Mucosa of rectum (tissue), 2 donors: Measurements from ENCODE around the gene FBXO47.
"Not testable (repeated sequence)": the region's sequence is repeated elsewhere in the genome, so short reads cannot be mapped to it uniquely, and the experiment has no call there.

ENCODE experiments used
- H3K27ac ChIP-seq, 2 donors: one replicate each; pipeline ENCODE4 v1.7.0; 2013; ENCODE audit warnings: inconsistent platforms in 2 of 2, low read depth in 2 of 2, low read length in 2 of 2
- H3K27me3 ChIP-seq, 2 donors: one replicate each; pipeline ENCODE4 v1.7.0; 2013; ENCODE audit warnings: low read length in 2 of 2; ENCODE audit not compliant: control insufficient read depth in 2 of 2, insufficient read depth in 2 of 2
- H3K36me3 ChIP-seq, 2 donors: one replicate each; pipeline ENCODE4 v1.7.0; 2013; ENCODE audit warnings: low read length in 2 of 2; ENCODE audit not compliant: control insufficient read depth in 2 of 2, insufficient read depth in 2 of 2
- H3K4me1 ChIP-seq, 2 donors: one replicate each; pipeline ENCODE4 v1.7.0; 2013; ENCODE audit warnings: low read length in 2 of 2, mild to moderate bottlenecking in 1 of 2; ENCODE audit not compliant: control insufficient read depth in 2 of 2, insufficient read depth in 2 of 2
- H3K4me3 ChIP-seq, 2 donors: one replicate each; pipeline ENCODE4 v1.7.0; 2013; ENCODE audit warnings: low read length in 2 of 2
- H3K9ac ChIP-seq, 2 donors: one replicate each; pipeline ENCODE4 v1.7.0; 2013; ENCODE audit warnings: low read length in 2 of 2, low read depth in 1 of 2, mild to moderate bottlenecking in 1 of 2
- H3K9me3 ChIP-seq, 2 donors: one replicate each; pipeline ENCODE4 v1.7.0; 2013; ENCODE audit warnings: low read length in 2 of 2; ENCODE audit not compliant: control insufficient read depth in 2 of 2
- donor health status: healthy.
- donor health status: Normal muscosa, but diverticular disease.

FBXO47 gene

DNA sequence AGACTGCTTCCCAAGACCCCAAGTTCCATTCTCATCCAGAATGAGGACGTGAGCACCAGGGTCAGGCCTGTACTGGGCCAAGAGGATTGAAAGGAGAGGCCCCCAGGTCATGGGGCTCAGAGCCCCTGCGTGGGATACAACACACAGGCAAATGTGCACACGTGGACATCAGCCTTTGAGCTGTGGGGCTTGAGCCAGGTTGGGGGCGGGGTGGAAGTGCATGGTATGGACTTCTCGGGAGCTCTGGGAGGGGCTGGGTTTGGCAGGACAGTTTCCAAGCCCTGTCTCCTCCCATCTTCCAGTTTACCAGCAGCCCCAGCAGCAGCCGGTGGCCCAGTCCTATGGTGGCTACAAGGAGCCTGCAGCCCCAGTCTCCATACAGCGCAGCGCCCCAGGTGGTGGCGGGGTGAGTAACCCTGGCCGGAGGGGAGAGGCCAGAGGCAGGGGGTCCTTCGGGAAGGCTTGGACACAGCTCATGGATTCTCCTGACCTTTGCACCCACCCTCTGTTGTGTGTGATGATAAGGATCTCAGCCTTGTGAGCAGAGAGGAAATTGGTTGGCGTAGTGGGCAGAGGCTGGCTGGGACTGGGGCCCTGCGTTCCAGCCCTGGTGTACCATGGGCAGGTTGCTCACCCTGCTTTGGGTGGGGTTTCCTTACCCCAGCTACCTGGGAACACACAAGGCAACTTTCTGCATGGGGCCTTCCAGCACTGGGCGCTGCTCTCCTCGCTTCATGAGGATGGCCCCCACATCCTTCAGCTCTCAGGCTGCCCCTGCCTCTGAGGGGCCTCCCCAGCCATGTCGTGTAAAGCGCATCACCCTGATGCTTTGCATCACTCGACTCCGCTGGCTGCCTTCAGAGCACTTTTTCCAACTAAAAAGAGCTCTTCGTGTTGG lies 52.2 kb downstream of the FBXO47 start:
- Histone ChIP-seq H3K4me1 (peaks cover 16 to 22% of the 10 kb centered on the region in 2 donors), H3K27me3 (no peaks in the 10 kb centered on the region), H3K27ac (peak overlapping the region in 1 of 2 donors; percentile 46), H3K9me3 (no peaks in the 10 kb centered on the region), H3K36me3 (peaks cover 73 to 74% of the 10 kb centered on the region in 2 donors), H3K4me3 (no peak overlapping the region), H3K9ac (peak overlapping the region in 1 of 2 donors; percentile 12)

DNA sequence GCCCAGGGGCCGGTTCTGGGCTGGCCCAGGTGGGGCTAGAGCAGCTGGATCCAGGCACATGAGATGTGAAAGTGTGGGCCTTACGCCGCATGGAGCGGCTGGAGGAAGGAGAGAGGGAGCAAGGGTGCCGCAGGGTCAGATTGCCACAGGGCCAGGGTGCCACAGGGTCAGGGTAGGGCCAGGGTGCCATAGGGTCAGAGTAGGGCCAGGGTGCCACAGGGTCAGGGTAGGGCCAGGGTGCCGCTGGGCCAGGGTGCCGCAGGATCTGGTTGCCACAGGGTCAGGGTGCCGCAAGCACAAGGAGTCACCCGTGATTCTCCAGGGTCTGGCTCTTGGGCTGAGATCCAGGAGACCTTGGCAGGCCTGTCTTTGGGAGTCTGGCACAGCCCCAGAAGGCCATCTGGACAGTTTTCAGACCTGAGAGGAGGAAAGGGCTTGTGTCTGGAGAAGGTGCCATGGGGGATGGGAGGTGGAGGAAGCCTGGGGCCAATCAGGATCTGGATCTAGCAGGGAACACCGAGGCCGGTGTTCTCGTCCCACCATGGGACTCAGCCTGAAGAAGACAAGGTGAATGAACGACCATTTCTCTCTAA lies 54.9 kb downstream of the FBXO47 start:
- Histone ChIP-seq H3K36me3 (peaks cover 55 to 60% of the 10 kb centered on the region in 2 donors), H3K4me1 (peaks cover 16 to 31% of the 10 kb centered on the region in 2 donors), H3K27me3 (no peaks in the 10 kb centered on the region), H3K4me3 (no peak overlapping the region), H3K9ac (peak overlapping the region in 1 of 2 donors; percentile 1), H3K9me3 (no peaks in the 10 kb centered on the region), H3K27ac (no peak overlapping the region)

DNA sequence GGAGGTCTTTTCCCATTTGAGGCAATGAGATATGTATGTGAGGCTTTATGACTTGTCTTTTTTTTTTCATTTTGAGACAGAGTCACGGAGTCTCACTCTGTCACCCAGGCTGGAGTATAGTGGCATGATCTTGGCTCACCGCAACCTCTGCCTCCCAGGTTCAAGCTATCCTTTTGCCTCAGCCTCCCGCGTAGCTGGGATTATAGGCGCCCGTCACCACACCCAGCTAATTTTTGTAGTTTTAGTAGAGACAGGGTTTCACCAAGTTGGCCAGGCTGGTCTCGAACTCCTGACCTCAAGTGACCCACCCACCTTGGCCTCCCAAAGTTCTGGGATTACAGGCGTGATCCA lies 55.5 kb downstream of the FBXO47 start:
- H3K4me3 ChIP-seq, H3K27me3 ChIP-seq, H3K9me3 ChIP-seq, H3K9ac ChIP-seq, H3K27ac ChIP-seq: not testable (repeated sequence)
- Histone ChIP-seq H3K4me1 (peaks cover 16 to 31% of the 10 kb centered on the region in 2 donors), H3K36me3 (peaks cover 49 to 55% of the 10 kb centered on the region in 2 donors)

DNA sequence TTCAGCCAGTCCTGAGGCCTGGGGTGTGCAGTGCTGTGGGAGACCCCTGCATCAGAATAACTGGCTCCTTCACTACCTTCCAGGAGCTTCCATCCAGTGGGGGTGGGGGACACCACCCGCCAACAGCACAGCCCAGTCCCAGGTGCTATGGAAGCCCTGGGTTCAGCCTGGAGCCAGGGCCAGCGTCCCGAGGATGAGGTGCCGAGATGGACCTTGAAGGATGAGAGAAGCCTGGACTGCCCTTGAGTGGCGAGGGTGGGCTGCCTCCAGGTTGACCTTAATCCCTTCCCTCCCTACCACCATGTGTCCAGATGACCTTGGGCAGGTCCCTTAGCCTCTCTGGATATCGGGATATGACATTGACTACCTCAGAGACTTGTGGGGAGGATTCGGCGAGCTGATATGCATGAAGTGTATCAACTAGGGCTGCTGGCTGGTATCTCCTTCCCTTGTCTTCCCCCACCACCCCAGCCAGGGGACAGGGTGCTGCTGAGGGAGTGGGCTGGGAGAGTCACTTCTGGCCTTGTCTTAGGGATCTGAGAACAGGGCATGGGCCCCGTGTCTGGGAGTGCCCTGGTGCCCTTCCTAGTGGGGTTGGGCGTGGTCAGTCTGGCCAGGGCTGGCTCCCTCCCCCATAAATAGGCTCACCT lies 56.0 kb downstream of the FBXO47 start:
- Histone ChIP-seq H3K4me1 (peaks cover 16 to 31% of the 10 kb centered on the region in 2 donors), H3K9me3 (no peaks in the 10 kb centered on the region), H3K9ac (no peak overlapping the region), H3K27me3 (no peaks in the 10 kb centered on the region), H3K36me3 (peaks cover 48 to 55% of the 10 kb centered on the region in 2 donors), H3K27ac (no peak overlapping the region), H3K4me3 (no peak overlapping the region)

DNA sequence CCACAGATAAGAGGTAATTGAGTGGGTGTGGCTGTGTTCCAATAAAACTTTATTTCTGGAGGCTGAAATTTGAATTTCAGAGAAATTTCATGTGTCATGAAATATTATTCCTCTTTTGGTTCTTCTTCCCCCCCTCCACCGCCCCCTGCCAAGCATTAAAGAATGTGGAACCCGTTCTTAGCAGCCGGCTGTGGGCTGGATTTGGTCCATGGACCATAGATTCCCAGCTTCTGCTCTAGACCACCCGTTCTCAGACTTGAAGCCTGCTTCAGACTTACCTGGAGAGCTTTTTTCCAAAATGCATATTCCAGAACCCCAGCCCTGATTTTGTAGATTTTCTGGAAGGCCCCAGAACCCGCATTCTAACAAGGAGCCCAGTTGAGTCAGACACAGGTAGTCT lies 56.9 kb downstream of the FBXO47 start:
- Histone ChIP-seq H3K4me3 (no peak overlapping the region), H3K9me3 (no peaks in the 10 kb centered on the region), H3K4me1 (peaks cover 16 to 31% of the 10 kb centered on the region in 2 donors), H3K27me3 (no peaks in the 10 kb centered on the region), H3K9ac (no peak overlapping the region), H3K36me3 (peaks cover 39 to 53% of the 10 kb centered on the region in 2 donors), H3K27ac (no peak overlapping the region)

DNA sequence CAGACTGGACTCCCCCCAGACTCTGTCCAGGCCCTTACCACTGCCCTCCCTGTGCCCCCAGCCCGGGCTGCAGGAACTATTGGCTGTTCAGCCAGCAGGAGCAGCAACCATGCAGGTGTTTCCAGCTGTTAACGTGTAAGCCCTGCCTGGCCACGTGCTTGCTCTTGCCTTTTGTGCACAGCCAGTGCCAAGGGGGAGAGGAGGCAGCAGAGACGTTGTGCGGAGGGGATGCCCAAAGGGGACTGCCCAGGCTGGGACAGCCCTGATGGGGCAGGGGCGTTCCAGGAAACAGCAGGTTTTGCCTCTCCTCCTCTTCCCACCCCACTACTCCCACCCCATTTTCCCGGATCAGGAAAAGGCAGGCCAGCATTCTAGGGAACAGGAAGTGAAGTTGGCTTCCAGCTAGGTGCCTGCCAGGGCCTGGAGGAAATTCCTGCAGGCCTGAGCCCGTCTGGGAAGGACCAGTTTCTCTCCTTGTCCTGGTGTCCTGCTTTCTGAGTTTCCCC lies 58.5 kb downstream of the FBXO47 start:
- H3K27ac ChIP-seq, result peak overlapping the region in 1 of 2 donors; percentile 24
- H3K36me3 ChIP-seq, result peaks cover 29 to 47% of the 10 kb centered on the region in 2 donors
- H3K4me3 ChIP-seq, result no peak overlapping the region

DNA sequence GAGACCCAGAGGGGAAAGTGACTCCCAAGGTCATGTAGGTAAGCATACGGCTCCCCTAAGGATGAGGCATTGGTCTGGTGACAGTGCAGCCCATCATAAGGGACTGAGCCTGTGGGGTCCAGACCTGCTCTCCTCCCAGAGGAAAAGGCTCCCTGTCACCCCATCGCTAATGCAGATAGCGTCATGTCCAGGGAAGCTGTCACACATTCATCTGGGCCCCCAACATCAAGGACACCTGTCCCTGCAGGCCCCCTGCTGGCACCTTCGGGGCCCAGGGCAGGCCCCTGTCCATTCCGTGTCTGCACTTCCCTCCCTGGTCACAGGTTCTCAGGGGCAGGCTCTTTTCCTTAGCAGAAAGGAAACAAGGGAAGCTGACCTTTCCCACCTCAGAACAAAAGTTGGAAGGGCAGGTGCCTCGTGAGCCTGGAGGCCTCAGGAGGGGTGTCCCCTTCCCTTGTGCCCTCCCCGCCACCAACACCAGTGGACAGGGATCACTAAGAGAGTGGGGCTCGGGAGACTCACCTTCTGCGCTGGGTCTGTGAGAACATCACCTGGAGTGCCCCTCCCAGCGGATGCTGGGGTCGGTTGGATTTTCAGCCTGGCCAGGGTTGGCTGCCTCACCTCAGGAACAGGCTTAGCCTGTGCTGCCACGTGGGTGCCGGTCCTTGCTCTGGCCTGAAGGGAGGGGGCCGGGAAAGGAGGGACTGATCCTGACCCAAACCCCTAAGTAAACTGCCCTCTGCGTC lies 59.1 kb downstream of the FBXO47 start:
- Histone ChIP-seq H3K9me3 (no peaks in the 10 kb centered on the region), H3K9ac (no peak overlapping the region), H3K36me3 (peaks cover 33 to 52% of the 10 kb centered on the region in 2 donors), H3K4me3 (no peak overlapping the region), H3K27ac (peak overlapping the region in 1 of 2 donors; percentile 24), H3K27me3 (no peaks in the 10 kb centered on the region), H3K4me1 (peaks cover 2 to 19% of the 10 kb centered on the region in 2 donors)

More for the DNA sequence above, 58.5 kb downstream of the FBXO47 start:
- H3K4me1 ChIP-seq, result peaks cover 2 to 19% of the 10 kb centered on the region in 2 donors
- no peaks in the 10 kb centered on the region for H3K27me3 ChIP-seq
- no peak overlapping the region for H3K9ac ChIP-seq
- no peaks in the 10 kb centered on the region for H3K9me3 ChIP-seq

DNA sequence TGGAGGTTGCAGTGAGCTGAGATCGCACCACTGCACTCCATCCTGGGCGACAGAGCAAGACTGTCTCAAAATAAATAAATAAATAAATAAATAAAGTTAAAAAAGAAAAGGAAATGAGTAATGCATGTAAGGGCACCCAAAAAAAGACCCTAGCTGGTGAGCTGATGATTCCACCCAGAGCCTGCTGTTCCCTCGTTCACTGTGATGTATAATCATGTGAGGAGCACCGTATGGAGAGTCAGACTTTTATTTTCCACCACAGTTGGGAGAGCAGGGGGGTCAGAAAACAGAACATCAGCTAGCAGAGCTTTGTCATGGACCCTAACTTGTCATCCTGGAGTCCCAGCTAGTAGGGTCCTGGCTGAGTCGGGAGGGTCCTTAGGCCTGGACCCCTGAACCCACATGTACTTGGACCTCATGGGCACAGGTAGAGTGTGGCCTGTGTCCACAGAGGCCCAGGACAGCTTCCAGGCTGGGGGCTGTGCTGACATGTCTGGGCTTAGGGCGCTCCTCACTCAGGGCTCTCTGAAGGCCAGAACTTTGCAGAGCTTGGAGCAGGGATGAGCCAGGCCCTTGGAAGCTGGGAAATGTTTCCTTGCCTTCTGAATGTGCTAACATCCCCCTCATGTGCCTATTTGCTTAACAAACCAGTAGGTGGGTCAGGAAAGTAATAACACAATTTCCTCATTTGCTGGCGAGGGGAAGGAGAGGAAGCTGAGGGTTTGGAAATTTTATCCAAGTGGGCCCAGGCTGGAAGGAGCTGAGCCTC lies 60.6 kb downstream of the FBXO47 start:
- no peak overlapping the region for H3K4me3 ChIP-seq
- peaks cover 2 to 13% of the 10 kb centered on the region in 2 donors for H3K4me1 ChIP-seq
- no peaks in the 10 kb centered on the region for H3K27me3 ChIP-seq
- H3K27ac ChIP-seq, result no peak overlapping the region
- H3K9ac ChIP-seq, result no peak overlapping the region
- H3K9me3 ChIP-seq, result no peaks in the 10 kb centered on the region
- H3K36me3 ChIP-seq, result peaks cover 24 to 44% of the 10 kb centered on the region in 2 donors

DNA sequence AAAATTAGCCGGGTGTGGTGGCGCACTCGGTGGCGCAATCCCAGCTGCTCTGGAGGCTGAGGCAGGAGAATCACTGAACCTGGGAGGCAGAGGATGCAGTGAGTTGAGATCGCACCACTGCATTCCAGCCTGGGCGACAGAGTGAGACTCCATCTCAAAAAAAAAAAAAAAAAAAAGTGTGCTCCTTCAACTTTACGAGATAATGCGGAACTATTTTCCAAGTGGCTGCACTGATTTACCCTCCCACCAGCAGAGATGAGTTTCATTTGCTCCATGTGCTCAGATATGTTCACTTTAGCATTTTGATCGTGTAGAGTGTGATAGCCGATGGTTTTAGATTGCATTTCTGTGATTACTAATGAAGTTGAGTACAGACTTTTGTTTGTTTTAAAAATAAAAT lies 61.8 kb downstream of the FBXO47 start:
- Histone ChIP-seq H3K9ac (no peak overlapping the region), H3K27ac (no peak overlapping the region), H3K4me3 (no peak overlapping the region), H3K9me3 (no peaks in the 10 kb centered on the region), H3K27me3 (no peaks in the 10 kb centered on the region), H3K4me1 (peaks cover 1 to 18% of the 10 kb centered on the region in 2 donors), H3K36me3 (peaks cover 30 to 42% of the 10 kb centered on the region in 2 donors)
